Transverse colon (tissue), 4 donors: Measurements from ENCODE around the gene HOGA1. TPM values are rescaled to one million over a fixed set of nuclear protein-coding genes. Genes with fewer than 3 reads are reported as not detected.
"Not testable (repeated sequence)": the region's sequence is repeated elsewhere in the genome, so short reads cannot be mapped to it uniquely, and the experiment has no call there.

Source experiments
- DNase-seq: peaks from one replicate; pipeline ENCODE4 v3.0.0-alpha.2; 2019
- H3K27ac ChIP-seq, 4 donors: fragments of 200-600 bp; sonication (generic); 2 replicates each; pipeline ENCODE4 v1.5.1; 2016 to 2018; ENCODE audit warnings: inconsistent platforms in 4 of 4
- H3K27me3 ChIP-seq: fragments of 200-600 bp; sonication (generic); 2 replicates; pipeline ENCODE4 v1.5.1; 2017; ENCODE audit warnings: inconsistent platforms
- H3K36me3 ChIP-seq, 4 donors: fragments of 200-600 bp; sonication (generic); 2 replicates each; pipeline ENCODE4 v1.5.1; 2017 to 2019; ENCODE audit warnings: inconsistent platforms in 4 of 4
- H3K4me1 ChIP-seq, 4 donors: fragments of 200-600 bp; sonication (generic); 2 replicates each; pipeline ENCODE4 v1.5.1; 2017 to 2020; ENCODE audit warnings: inconsistent platforms in 4 of 4
- H3K4me3 ChIP-seq, 4 donors: fragments of 200-600 bp; sonication (generic); 1 replicate in 1 of 4; 2 replicates in 3 of 4; pipeline versions ENCODE4 v1.5.1 to v1.6.1; 2017 to 2019; ENCODE audit warnings: inconsistent platforms in 4 of 4
- H3K9me3 ChIP-seq, 2 donors: fragments of 200-600 bp; sonication (generic); 2 replicates each; pipeline ENCODE4 v1.5.1; 2017 to 2019; ENCODE audit warnings: inconsistent platforms in 2 of 2
- EP300 ChIP-seq: sonication (generic); formaldehyde crosslinking; IDR thresholded peaks from one replicate; pipeline ENCODE4 v1.6.1; 2017; ENCODE audit warnings: antibody characterized with exemption, low read depth
- POLR2A ChIP-seq: fragments of 450-650 bp; IDR thresholded peaks from one replicate; pipeline ENCODE4 v1.6.1; 2016; ENCODE audit warnings: antibody characterized with exemption, mild to moderate bottlenecking, moderate library complexity
- POLR2AphosphoS5 ChIP-seq, 3 donors: sonication (generic); formaldehyde crosslinking; IDR thresholded peaks; one replicate each; pipeline ENCODE4 v1.6.1; 2016; ENCODE audit warnings: antibody characterized with exemption in 3 of 3
- WGBS, 2 donors: methylation state at CpG; one replicate each; pipeline ENCODE4 v1.1.5; 2018; ENCODE audit warnings: low coverage in 1 of 2; 5-methylcytosine and 5-hydroxymethylcytosine counted together
- in situ Hi-C, 4 donors: fragments of 200-750 bp; cut with MboI; loops; one replicate each; pipeline versions ENCODE4 v1.15.0 to v1.15.1; 2017; ENCODE audit warnings: low sequenced_read_pairs in 3 of 4, low pct_ligation_motif_present in 1 of 4, low pct_unique_long_range_greater_than_20kb in 1 of 4
- intact Hi-C: fragments of 100-400 bp; cut with DNase I; formaldehyde crosslinking; loops from one replicate; pipeline ENCODE4 v1.15.1; 2023; ENCODE audit warnings: low total_unique reads
- total RNA-seq, 4 donors: library from RNA; depleted of rRNA; stranded (reverse); fragments of >200 nt; gene quantifications; one replicate each; pipeline ENCODE4 v1.1.0, GENCODE V29; 2016
- TF ChIP-seq, protein P1 (sequence below), 5 experiments: fragments of 200-600 bp in 3 of 5; fragments of 450-650 bp in 2 of 5; sonication (generic) in 3 of 5; IDR thresholded peaks; 1 replicate in 2 of 5; 2 replicates in 3 of 5; pipeline ENCODE4 v1.5.1; 2016 to 2017; ENCODE audit warnings: antibody characterized with exemption in 5 of 5, inconsistent platforms in 3 of 5, mild to moderate bottlenecking in 2 of 5, moderate library complexity in 1 of 5

Gene HOGA1
- total RNA-seq, 4 donors from 2014 or later = not detected

DNA sequence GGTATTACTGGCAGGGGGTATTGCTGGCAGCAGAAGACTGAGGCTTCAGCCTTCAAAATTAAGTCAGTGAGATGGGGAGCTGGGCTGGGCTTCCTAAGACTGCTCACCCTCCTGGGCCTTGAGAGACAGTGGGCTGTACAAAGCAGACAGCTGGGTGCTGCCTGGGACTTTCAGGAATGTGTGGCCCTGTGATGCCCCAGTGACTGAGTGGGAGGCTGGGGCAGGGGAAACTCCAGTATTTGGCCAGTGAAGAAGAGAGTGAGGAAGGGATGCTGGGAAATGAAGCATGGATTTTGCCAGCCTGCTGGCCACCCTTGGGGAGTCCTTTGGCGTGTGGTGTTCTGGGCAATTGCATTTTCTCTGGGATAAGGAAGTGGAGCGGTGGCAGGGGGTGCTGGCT, 11.2 kb upstream of the HOGA1 start:
- Histone ChIP-seq H3K27ac (no peak overlapping the region), H3K9me3 (no peaks in the 10 kb centered on the region), H3K4me1 (peaks cover 0 to 7% (median 1%) of the 10 kb centered on the region in 4 donors), H3K4me3 (no peak overlapping the region), H3K27me3 (no peaks in the 10 kb centered on the region), H3K36me3 (no peaks in the 10 kb centered on the region)
- DNase-seq = no peak
- intact Hi-C loops = no loop called here
- in situ Hi-C loops = no loop called here
- TF ChIP-seq EP300 (no peak), POLR2A (no peak), POLR2AphosphoS5 (IDR thresholded peaks at IDR 0.05) (no peak)
- TF ChIP-seq, protein P1, sequence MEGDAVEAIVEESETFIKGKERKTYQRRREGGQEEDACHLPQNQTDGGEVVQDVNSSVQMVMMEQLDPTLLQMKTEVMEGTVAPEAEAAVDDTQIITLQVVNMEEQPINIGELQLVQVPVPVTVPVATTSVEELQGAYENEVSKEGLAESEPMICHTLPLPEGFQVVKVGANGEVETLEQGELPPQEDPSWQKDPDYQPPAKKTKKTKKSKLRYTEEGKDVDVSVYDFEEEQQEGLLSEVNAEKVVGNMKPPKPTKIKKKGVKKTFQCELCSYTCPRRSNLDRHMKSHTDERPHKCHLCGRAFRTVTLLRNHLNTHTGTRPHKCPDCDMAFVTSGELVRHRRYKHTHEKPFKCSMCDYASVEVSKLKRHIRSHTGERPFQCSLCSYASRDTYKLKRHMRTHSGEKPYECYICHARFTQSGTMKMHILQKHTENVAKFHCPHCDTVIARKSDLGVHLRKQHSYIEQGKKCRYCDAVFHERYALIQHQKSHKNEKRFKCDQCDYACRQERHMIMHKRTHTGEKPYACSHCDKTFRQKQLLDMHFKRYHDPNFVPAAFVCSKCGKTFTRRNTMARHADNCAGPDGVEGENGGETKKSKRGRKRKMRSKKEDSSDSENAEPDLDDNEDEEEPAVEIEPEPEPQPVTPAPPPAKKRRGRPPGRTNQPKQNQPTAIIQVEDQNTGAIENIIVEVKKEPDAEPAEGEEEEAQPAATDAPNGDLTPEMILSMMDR (IDR thresholded peaks at IDR 0.05) = no peak
- 88% methylated on average over 2 of the region's 2 CpGs; no CpG with 5 or more reads in 1 of the 2 donors for WGBS, 2 donors

DNA sequence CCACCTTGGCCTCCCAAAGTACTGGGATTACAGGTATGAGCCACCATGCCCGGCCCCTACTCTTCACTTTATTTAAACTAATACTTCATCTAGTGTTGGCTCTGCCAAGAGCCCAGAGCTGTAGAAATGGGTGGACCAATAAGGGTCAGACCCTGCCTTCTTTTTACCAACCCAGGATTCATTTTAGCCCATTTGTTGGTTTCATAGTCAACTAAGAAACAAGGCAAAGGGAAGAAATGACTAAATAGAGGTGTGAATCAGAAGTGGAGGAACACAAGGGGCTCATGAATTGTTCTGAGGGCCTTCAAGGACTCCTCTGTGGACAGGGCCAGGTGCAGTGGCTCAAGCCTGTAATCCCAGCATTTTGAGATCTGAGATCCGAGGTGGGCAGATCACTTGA, 10.5 kb upstream of the HOGA1 start:
- WGBS, 2 donors = 0 to 68% methylated on average over 1 to 2 of the region's 2 CpGs
- Histone ChIP-seq H3K4me1 (peaks cover 0 to 7% (median 1%) of the 10 kb centered on the region in 4 donors), H3K36me3 (no peaks in the 10 kb centered on the region), H3K27me3 (no peaks in the 10 kb centered on the region), H3K27ac (no peak overlapping the region), H3K9me3 (no peaks in the 10 kb centered on the region), H3K4me3 (no peak overlapping the region)
- intact Hi-C loops (no loop called here), in situ Hi-C loops (no loop called here)
- DNase-seq = no peak
- TF ChIP-seq EP300 = no peak
- TF ChIP-seq, protein P1 (IDR thresholded peaks at IDR 0.05) = no peak

- H3K4me3 ChIP-seq = no peak overlapping the region
- H3K4me1 ChIP-seq = peaks cover 0 to 7% (median 1%) of the 10 kb centered on the region in 4 donors
- H3K27me3 ChIP-seq = no peaks in the 10 kb centered on the region
- TF ChIP-seq EP300 (no peak), POLR2AphosphoS5 (IDR thresholded peaks at IDR 0.05) (peak in 2 of 3 donors; percentile 20 to 49)
- 54 to 86% methylated on average over 1 to 4 of the region's 4 CpGs for WGBS, 2 donors
- H3K9me3 ChIP-seq = no peaks in the 10 kb centered on the region
- peak; percentile 52 for DNase-seq
- peak overlapping the region in 1 of 4 donors; percentile 4 for H3K27ac ChIP-seq
- in situ Hi-C loops (no loop called here), intact Hi-C loops (no loop called here)
- no peaks in the 10 kb centered on the region for H3K36me3 ChIP-seq
These were observed 9.6 kb upstream of the HOGA1 start for GRCh38 chr10:97574374-97575126.

GRCh38 chr10:97575127-97575668, 9.0 kb upstream of the HOGA1 start:
- peaks cover 0 to 7% (median 1%) of the 10 kb centered on the region in 4 donors for H3K4me1 ChIP-seq
- H3K9me3 ChIP-seq = no peaks in the 10 kb centered on the region
- no peak for DNase-seq
- H3K36me3 ChIP-seq = no peaks in the 10 kb centered on the region
- H3K27ac ChIP-seq = no peak overlapping the region
- H3K27me3 ChIP-seq = no peaks in the 10 kb centered on the region
- no peak for TF ChIP-seq POLR2A
- no peak for TF ChIP-seq EP300
- TF ChIP-seq POLR2AphosphoS5 (IDR thresholded peaks at IDR 0.05) = no peak
- TF ChIP-seq, protein P1 (IDR thresholded peaks at IDR 0.05) = no peak
- intact Hi-C loops = no loop called here
- no peak overlapping the region for H3K4me3 ChIP-seq
- in situ Hi-C loops = no loop called here
- WGBS, 2 donors = 81% methylated on average over 6 of the region's 6 CpGs; no CpG with 5 or more reads in 1 of the 2 donors

DNA sequence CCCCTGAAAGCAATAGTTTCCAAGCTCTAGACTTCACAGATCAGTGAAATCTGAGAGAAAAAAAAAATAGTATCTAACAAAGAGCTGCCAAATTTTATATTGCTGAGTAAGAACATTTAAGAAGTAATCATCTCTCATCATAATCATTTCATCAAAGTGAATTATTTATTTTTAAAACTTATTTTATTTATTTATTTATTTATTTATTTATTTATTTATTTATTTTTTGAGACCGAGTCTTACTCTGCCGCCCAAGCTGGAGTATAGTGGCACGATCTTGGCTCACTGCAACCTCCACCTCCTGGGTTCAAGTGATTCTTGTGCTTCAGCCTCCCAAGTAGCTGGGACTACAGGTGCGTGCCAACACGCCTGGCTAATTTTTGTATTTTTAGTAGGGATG, 7.7 kb upstream of the HOGA1 start:
- WGBS, 2 donors = 38 to 56% methylated on average over 5 of the region's 5 CpGs
- H3K36me3 ChIP-seq, DNase-seq, in situ Hi-C loops, H3K4me1 ChIP-seq, H3K9me3 ChIP-seq, H3K4me3 ChIP-seq, H3K27me3 ChIP-seq, H3K27ac ChIP-seq, intact Hi-C loops: not testable (repeated sequence)
